ENCODE measurements around the gene PPP3CB. TPM values are rescaled to one million over a fixed set of nuclear protein-coding genes. Genes with fewer than 3 reads are reported as not detected.

The PPP3CB gene
- total RNA-seq (100 to 1,000 TPM in 1 of 4 donors, 10 to 100 TPM in 3; 75.5 to 103 (median 85.8) TPM), polyA plus RNA-seq (10 to 100 TPM; 21.0 to 23.8 (median 22.2) TPM)

- H3K9me3 ChIP-seq: no peaks in the 10 kb centered on the region
- 6% methylated on average over 28 of the region's 28 CpGs for WGBS, 2 donors
- intact Hi-C loops (cut with DNase I): loop anchor here (5.0 kb wide), 2 partner anchors 84 to 244 kb away; partner anchors contain the start of genes ANXA7 and MRPS16
- H3K4me1 ChIP-seq: peaks cover 0 to 54% (median 41%) of the 10 kb centered on the region in 4 donors
- peak within 1 kb of the TSS; percentile 90 to 96 (median 92) for H3K27ac ChIP-seq
- H3K27me3 ChIP-seq: no peaks in the 10 kb centered on the region
- DNase-seq: peak; percentile 93
- TF ChIP-seq CTCF (IDR thresholded peaks at IDR 0.05): no peak
- peak in 1 of 4 donors; percentile 28 for TF ChIP-seq EP300 (IDR thresholded peaks at IDR 0.05)
- TF ChIP-seq POLR2AphosphoS5 (IDR thresholded peaks at IDR 0.05): peak in 2 of 4 donors; percentile 4 to 19
- H3K36me3 ChIP-seq: peaks cover 4 to 39% (median 24%) of the 10 kb centered on the region in 4 donors
- peak within 1 kb of the TSS; percentile 62 to 85 (median 84) for H3K4me3 ChIP-seq
These were observed at the start of gene PPP3CB for GRCh38 chr10:73495884-73496674. TSS of gene PPP3CB (minus strand) at chr10:73496024. CDS start at chr10:73495889, 135 bp downstream.

GRCh38 chr10:73545357-73545756 is 49.5 kb upstream of the PPP3CB start:
- Histone ChIP-seq H3K9me3 (no peaks in the 10 kb centered on the region), H3K36me3 (peaks cover 0 to 37% (median 17%) of the 10 kb centered on the region in 4 donors), H3K27ac (no peak overlapping the region), H3K4me3 (no peak overlapping the region), H3K27me3 (no peaks in the 10 kb centered on the region), H3K4me1 (no peaks in the 10 kb centered on the region)
- WGBS, 2 donors: 83 to 91% methylated on average over 2 of the region's 2 CpGs
- intact Hi-C loops (cut with DNase I): no loop called here
- DNase-seq: no peak
- TF ChIP-seq CTCF (IDR thresholded peaks at IDR 0.05): no peak
- no peak for TF ChIP-seq EP300 (IDR thresholded peaks at IDR 0.05)
- TF ChIP-seq POLR2A (IDR thresholded peaks at IDR 0.05): no peak
- TF ChIP-seq POLR2AphosphoS5 (IDR thresholded peaks at IDR 0.05): no peak

- no peaks in the 10 kb centered on the region for H3K9me3 ChIP-seq
- intact Hi-C loops (cut with DNase I): no loop called here
These were observed 41.9 kb upstream of the PPP3CB start for GRCh38 chr10:73537709-73538108.

GRCh38 chr10:73537288-73537687 is 41.5 kb upstream of the PPP3CB start:
- WGBS, 2 donors: 71 to 91% methylated on average over 2 of the region's 2 CpGs
- no peak for DNase-seq
- H3K4me1 ChIP-seq: no peaks in the 10 kb centered on the region
- no peak overlapping the region for H3K27ac ChIP-seq
- H3K9me3 ChIP-seq: no peaks in the 10 kb centered on the region
- no peak for TF ChIP-seq POLR2AphosphoS5 (IDR thresholded peaks at IDR 0.05)
- no peak for TF ChIP-seq CTCF (IDR thresholded peaks at IDR 0.05)
- no peak for TF ChIP-seq EP300 (IDR thresholded peaks at IDR 0.05)
- TF ChIP-seq POLR2A (IDR thresholded peaks at IDR 0.05): no peak
- H3K36me3 ChIP-seq: peaks cover 5 to 81% (median 28%) of the 10 kb centered on the region in 4 donors
- no peaks in the 10 kb centered on the region for H3K27me3 ChIP-seq
- intact Hi-C loops (cut with DNase I): no loop called here
- H3K4me3 ChIP-seq: no peak overlapping the region

More at GRCh38 chr10:73537709-73538108, 41.9 kb upstream of the PPP3CB start:
- H3K27me3 ChIP-seq: no peaks in the 10 kb centered on the region
- H3K4me1 ChIP-seq: no peaks in the 10 kb centered on the region
- H3K36me3 ChIP-seq: peaks cover 5 to 86% (median 32%) of the 10 kb centered on the region in 4 donors
- DNase-seq: no peak
- H3K27ac ChIP-seq: no peak overlapping the region
- TF ChIP-seq POLR2AphosphoS5 (IDR thresholded peaks at IDR 0.05): no peak
- TF ChIP-seq CTCF (IDR thresholded peaks at IDR 0.05): no peak
- TF ChIP-seq POLR2A (IDR thresholded peaks at IDR 0.05): no peak
- TF ChIP-seq EP300 (IDR thresholded peaks at IDR 0.05): no peak
- no peak overlapping the region for H3K4me3 ChIP-seq
- 90 to 97% methylated on average over 7 of the region's 7 CpGs for WGBS, 2 donors
